GM10847 (cell line): ENCODE measurements around the gene TMEM61.

Source experiments
- POLR2A ChIP-seq: IDR thresholded peaks from 2 replicates; pipeline ENCODE4 v1.6.1; 2011; ENCODE audit not compliant: insufficient read length; ENCODE audit errors: extremely low read depth

Gene TMEM61

GRCh38 chr1:54989968-54990810, 9.8 kb downstream of the TMEM61 start:
- no peak for TF ChIP-seq POLR2A

DNA sequence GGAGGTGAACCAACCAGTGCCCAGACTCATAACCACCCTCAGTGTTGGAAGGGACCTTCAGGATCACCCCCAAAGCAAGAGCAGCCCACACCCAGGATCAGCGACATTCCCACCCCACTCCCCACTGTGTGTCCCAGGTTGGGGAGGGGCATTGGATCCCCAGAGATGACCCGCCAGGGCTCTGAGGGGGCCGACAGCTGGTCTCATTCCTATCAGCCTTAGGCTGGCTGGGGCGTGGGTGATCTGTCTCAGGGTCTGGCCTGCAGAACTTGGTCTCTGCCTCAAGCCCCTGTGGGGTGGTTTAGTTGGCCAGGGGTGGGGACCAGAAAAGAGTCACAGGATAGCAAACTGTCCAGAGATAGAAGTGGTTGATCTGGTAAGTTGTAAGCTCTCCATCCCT, 10.5 kb downstream of the TMEM61 start:
- TF ChIP-seq POLR2A = no peak

- TF ChIP-seq POLR2A = no peak
Measured at GRCh38 chr1:54991939-54992338, 11.5 kb downstream of the TMEM61 start.

GRCh38 chr1:54993140-54993539, 12.7 kb downstream of the TMEM61 start:
- no peak for TF ChIP-seq POLR2A

- TF ChIP-seq POLR2A = no peak
Measured at GRCh38 chr1:54994355-54994990, 14.0 kb downstream of the TMEM61 start.

GRCh38 chr1:54995013-54995760, 14.8 kb downstream of the TMEM61 start:
- no peak for TF ChIP-seq POLR2A

DNA sequence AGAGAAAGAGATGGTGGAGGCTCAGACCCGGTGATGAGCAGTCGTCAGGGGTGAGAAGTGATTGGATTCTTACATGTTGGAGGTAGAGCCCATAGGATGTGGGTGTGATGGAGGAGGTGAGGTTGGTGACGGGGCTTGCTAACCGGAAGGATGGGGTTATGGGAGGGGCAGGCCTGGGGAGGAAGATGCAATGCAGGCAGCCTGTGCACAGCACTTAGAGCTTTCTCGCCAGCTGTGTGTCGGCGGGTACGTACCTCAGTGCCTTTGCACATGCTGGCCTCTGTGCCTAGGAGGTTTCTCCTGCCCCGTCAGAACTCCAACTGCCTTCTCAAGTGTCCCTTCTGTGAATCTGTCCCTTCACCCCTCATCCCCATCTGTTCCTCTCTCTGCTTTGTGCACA, 15.4 kb downstream of the TMEM61 start:
- TF ChIP-seq POLR2A = no peak

DNA sequence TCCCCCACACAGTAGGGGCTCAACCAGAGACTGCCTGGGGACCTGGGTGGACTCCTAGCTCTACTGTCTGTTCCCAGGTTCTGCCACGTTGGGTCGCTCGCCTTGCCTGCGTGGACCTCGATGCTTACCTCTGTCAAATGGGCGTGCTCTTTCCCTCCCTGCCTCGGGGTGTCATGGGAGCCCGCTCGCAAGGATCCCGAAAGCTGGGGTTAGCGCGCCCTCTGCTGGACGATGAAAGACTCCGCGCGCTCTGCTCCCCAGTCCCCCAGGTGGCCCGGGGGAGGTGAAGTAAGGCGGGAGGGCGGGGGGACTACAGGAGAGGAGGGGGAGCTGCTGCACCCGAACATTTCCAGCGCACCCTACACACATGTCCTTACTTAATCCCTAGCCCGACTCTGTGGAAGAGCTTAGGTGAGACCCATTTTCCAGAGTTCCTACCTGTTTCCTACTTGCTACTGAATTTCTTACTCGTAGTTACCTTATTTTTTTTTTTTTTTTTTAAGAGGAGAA, 16.0 kb downstream of the TMEM61 start:
- TF ChIP-seq POLR2A = no peak

DNA sequence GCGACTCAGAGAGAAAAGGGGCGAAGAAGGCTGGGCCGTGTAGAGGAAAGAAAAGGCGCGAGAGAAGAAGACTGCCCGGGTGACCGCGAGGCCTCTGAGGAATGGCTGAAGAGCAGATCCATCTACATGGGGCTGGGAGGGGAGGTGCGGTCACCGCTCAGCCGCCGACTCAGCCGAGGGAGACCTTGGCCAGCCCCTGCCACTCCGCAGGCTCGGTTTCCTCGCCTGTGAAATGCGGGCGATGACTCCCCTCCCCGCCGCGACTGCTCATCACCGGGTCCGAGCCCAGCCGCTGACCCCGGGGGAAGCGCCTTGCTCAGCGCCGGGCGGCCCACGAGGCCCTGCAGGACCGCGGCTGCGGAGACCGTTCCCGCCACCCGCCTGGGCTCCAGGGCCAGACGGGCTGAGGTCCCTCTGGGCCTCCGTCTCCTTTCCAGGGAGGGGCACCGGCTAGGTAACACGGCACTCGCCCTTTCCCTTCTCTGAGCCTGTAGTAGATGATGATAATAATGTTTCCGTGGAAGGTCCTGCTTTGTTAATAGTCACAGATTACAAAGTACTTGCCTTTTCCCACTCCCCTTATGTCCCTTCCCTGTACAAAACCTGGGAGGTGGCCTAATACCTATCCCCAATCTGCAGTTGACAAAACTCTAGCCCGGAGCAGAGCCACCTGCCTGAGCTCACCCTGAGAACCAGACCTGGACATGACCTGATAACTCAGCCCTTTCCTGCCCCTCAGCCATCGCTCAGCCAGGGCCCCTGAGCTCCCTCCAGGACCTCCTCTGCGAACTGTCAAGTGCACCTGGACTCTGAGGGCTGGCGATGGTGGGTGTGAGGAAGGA, 16.7 kb downstream of the TMEM61 start:
- no peak for TF ChIP-seq POLR2A

- TF ChIP-seq POLR2A = no peak
Measured at GRCh38 chr1:54997711-54997986, 17.2 kb downstream of the TMEM61 start.

DNA sequence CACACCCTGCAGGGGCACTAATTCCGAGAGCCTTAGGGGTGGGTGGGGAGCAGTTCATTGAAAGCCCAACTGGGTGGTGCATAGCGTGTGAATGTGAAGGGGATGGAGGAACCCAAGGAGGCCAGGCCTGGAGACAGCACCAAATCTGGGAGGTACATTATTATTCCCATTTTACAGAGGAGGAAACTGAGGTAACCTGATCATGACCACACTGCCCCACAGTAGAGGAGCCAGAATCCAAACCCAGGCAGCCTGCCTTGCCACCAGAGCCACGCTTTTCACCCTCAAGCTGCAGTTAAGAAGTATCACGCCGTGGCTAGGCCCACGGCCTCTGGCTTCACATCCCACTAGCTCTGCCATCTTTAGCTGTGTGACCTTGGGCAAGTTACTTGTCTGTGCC, 17.7 kb downstream of the TMEM61 start:
- TF ChIP-seq POLR2A = no peak

DNA sequence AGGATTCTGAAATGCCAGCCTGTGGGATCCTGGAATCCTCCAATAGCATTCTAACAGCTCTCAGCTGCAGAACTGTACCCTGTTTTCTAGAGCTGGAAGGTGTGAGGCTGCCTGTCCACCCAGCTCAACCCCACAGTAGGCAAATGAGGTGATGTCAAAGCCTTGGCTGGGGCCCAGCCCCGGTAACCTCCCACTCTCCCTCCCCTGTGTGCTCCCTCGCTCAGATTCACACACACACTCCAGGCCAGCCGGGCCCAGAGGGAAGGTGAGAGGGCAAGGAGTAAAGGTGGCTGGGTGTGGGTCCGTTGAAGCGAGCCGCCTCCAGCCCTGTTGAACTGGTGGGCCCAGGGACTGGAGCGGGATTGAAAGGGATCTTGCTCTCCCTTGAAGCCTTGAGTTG, 18.2 kb downstream of the TMEM61 start, which contains the start of gene BSND:
TSS of gene BSND (plus strand) at position 257 of the 400 bp plus-strand sequence. CDS start 254 bp downstream, outside the sequence.
- no peak for TF ChIP-seq POLR2A

DNA sequence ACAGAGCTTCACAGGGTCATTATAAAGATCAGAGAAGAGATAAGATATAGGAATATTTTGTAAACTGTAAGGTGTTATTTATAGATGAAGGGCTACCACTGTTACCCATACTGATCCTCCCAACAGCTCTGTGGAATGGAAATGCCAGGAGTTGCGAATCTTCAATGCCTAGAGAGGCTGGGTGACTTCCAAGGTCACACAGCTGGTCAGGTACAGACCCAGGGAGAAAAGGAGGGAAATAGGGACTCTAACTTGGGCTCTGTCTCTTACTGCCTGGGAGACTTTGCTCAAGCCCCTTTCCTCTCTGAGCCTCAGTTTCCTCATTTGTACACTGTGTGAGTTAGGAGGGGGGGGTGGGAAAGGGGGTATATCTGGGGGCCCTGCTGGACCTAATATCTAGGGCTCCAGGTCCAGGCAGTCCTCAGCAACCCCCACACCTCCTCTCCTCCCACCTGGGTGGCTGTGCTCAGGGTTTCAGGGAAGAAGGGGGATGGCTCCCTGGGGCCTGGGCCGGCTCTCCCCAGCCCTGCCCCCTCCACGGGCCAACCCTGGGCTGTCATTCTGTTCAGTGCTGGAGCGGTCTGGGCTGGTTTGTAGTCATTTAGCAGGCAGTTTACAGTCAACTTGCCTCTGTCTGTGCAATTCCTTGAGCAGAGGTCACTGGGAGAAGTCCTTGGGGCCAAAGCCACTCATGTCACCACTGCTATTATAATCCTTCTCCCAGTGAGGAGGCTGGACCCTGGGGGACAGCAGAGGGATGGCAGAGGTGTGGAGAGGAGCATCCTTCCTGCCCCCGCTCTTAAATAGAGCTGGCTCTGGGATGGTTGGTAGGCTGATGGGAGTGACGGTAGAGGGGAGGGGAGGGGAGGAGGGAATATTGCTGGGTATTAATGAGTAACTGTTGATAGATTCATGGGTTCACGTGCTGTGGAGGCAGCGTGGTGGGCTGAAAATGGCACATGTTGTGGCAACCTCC, 20.0 kb downstream of the TMEM61 start:
- no peak for TF ChIP-seq POLR2A

- TF ChIP-seq POLR2A = no peak
Measured at GRCh38 chr1:55001311-55001710, 20.9 kb downstream of the TMEM61 start.
